Osteocyte (in vitro differentiated cells): ENCODE data around the gene RUNX2. TPM values are rescaled to one million over a fixed set of nuclear protein-coding genes. Genes with fewer than 3 reads are reported as not detected.

ENCODE experiments used
- DNase-seq: peaks from one replicate; pipeline ENCODE4 v3.0.0; 2021; ENCODE audit warnings: mixed read lengths; ENCODE audit not compliant: unreplicated experiment; ENCODE audit errors: extremely low spot score
- H3K27ac Mint-ChIP-seq: one replicate; pipeline ENCODE4 v1.8.0; 2021; ENCODE audit warnings: mild to moderate bottlenecking, mixed read lengths; ENCODE audit not compliant: unreplicated experiment
- H3K27me3 Mint-ChIP-seq: one replicate; pipeline ENCODE4 v1.8.0; 2021; ENCODE audit warnings: mixed read lengths; ENCODE audit not compliant: unreplicated experiment
- H3K36me3 Mint-ChIP-seq: one replicate; pipeline ENCODE4 v1.8.0; 2021; ENCODE audit warnings: mixed read lengths; ENCODE audit not compliant: unreplicated experiment
- H3K4me1 Mint-ChIP-seq: one replicate; pipeline ENCODE4 v1.8.0; 2021; ENCODE audit warnings: mixed read lengths; ENCODE audit not compliant: unreplicated experiment
- H3K4me3 Mint-ChIP-seq: one replicate; pipeline ENCODE4 v1.8.0; 2021; ENCODE audit warnings: mild to moderate bottlenecking, moderate library complexity, mixed read lengths; ENCODE audit not compliant: unreplicated experiment
- H3K9me3 Mint-ChIP-seq: one replicate; pipeline ENCODE4 v1.8.0; 2021; ENCODE audit warnings: mixed read lengths; ENCODE audit not compliant: unreplicated experiment
- total RNA-seq: library from RNA; stranded (reverse); gene quantifications from 2 replicates; pipeline ENCODE4 v1.2.1, GENCODE V29; 2021
- TF ChIP-seq, protein P1 (sequence below): fragments of 200-600 bp; sonication (generic); IDR thresholded peaks from 2 replicates; pipeline ENCODE4 v1.5.0; 2021; ENCODE audit warnings: antibody characterized with exemption, mild to moderate bottlenecking, moderate library complexity

Gene RUNX2
- total RNA-seq, 1 donor from 2014 or later = 28.1 TPM

GRCh38 chr6:45619211-45619760 is 291.2 kb downstream of the RUNX2 start:
- H3K4me1 Mint-ChIP-seq = peaks cover 14% of the 10 kb centered on the region
- no peak overlapping the region for H3K4me3 Mint-ChIP-seq
- no peaks in the 10 kb centered on the region for H3K27me3 Mint-ChIP-seq
- H3K9me3 Mint-ChIP-seq = no peaks in the 10 kb centered on the region
- TF ChIP-seq, protein P1, sequence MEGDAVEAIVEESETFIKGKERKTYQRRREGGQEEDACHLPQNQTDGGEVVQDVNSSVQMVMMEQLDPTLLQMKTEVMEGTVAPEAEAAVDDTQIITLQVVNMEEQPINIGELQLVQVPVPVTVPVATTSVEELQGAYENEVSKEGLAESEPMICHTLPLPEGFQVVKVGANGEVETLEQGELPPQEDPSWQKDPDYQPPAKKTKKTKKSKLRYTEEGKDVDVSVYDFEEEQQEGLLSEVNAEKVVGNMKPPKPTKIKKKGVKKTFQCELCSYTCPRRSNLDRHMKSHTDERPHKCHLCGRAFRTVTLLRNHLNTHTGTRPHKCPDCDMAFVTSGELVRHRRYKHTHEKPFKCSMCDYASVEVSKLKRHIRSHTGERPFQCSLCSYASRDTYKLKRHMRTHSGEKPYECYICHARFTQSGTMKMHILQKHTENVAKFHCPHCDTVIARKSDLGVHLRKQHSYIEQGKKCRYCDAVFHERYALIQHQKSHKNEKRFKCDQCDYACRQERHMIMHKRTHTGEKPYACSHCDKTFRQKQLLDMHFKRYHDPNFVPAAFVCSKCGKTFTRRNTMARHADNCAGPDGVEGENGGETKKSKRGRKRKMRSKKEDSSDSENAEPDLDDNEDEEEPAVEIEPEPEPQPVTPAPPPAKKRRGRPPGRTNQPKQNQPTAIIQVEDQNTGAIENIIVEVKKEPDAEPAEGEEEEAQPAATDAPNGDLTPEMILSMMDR = no peak
- H3K36me3 Mint-ChIP-seq = peaks cover 3% of the 10 kb centered on the region
- H3K27ac Mint-ChIP-seq = no peak overlapping the region
- DNase-seq = no peak

DNA sequence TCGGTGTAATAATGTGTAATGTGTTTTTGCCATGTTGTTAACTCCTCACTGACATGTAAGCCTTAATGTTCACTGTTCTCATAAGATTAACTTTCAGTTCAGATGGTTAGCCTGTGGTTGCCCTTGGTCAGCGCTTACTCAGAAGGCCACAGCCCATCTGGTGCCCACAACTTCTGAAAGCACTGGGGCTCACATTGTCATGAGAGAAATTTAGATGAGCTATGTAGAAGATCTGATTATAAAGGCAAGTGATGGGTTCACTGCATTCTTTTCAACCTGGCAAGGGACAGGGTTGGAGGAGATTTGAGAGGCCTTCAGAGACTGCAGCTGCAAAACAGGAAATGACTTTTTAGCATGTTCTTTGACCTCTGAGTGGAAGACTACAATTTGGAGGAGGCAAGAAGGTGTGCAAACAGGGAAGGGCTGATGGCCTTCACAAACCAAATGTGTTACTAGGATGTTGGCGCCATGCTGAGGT is 291.9 kb downstream of the RUNX2 start:
- no peak for DNase-seq
- Mint-ChIP-seq H3K36me3 (peaks cover 3% of the 10 kb centered on the region), H3K4me1 (peaks cover 20% of the 10 kb centered on the region), H3K4me3 (no peak overlapping the region), H3K27me3 (no peaks in the 10 kb centered on the region), H3K9me3 (no peaks in the 10 kb centered on the region), H3K27ac (peak overlapping the region; percentile 56)
- TF ChIP-seq, protein P1 = no peak

GRCh38 chr6:45624228-45624627 is 296.1 kb downstream of the RUNX2 start:
- no peak overlapping the region for H3K27ac Mint-ChIP-seq
- H3K27me3 Mint-ChIP-seq = no peaks in the 10 kb centered on the region
- no peaks in the 10 kb centered on the region for H3K9me3 Mint-ChIP-seq
- H3K4me3 Mint-ChIP-seq = no peak overlapping the region
- peaks cover 3% of the 10 kb centered on the region for H3K36me3 Mint-ChIP-seq
- TF ChIP-seq, protein P1 = no peak
- H3K4me1 Mint-ChIP-seq = peaks cover 34% of the 10 kb centered on the region
- DNase-seq = no peak

- Mint-ChIP-seq H3K27me3 (no peaks in the 10 kb centered on the region), H3K36me3 (peaks cover 3% of the 10 kb centered on the region), H3K9me3 (no peaks in the 10 kb centered on the region), H3K4me3 (no peak overlapping the region), H3K4me1 (peaks cover 29% of the 10 kb centered on the region), H3K27ac (peak overlapping the region; percentile 42)
- TF ChIP-seq, protein P1 = no peak
- no peak for DNase-seq
Observed at GRCh38 chr6:45625191-45625664, 297.1 kb downstream of the RUNX2 start.

DNA sequence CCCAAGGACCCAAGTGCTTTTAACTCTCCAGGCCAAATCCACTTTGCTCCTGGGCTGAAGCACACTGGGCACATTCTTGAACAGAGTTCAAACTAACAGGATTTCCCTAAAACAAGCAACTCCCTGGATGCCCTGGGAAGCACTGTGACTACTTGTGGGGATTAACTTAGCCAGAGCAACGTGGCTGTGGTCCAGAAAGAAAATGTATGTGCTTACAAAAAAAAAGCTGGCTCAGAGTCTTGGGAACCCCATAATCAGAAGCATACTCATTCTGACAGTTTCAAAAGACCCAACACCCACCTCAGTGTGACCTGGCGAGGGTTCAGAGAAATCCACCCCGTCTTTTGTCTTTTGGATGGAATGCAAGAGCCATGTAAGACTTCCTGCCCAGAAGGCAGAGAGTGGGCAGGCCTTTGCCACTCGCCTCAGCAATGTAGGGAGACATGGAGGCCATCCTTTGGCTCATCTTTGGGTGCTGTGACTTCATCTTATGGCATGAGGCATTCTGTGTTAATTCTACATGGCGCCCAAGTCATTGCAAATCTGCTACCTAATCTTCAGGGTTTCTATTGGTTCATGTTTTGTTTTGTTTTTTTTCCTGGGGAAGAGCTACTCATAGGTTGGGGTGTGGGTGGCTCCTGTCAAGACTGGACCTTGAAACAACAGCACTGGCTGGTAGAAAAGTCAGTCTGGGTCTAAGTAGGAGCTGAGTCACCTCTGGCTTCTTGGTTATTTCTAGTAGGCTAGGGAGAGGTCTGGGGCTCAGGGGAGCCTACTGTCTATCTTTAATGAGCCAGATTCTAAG is 298.2 kb downstream of the RUNX2 start:
- DNase-seq = no peak
- Mint-ChIP-seq H3K27ac (peak overlapping the region; percentile 42), H3K4me1 (peaks cover 39% of the 10 kb centered on the region), H3K36me3 (peaks cover 3% of the 10 kb centered on the region), H3K9me3 (no peaks in the 10 kb centered on the region), H3K27me3 (no peaks in the 10 kb centered on the region), H3K4me3 (no peak overlapping the region)
- TF ChIP-seq, protein P1 = no peak
